OCI-LY7 (cell line): Measurements from ENCODE around the gene ANKRD13B. TPM values are rescaled to one million over a fixed set of nuclear protein-coding genes. Genes with fewer than 3 reads are reported as not detected.

Experiments used
- BruUV-seq: library from RNA; stranded (reverse); fragments of 400-500 nt; replicated peaks from 2 replicates; lab custom pipeline; 2021; lab: Mats Ljungman, UMichigan
- CTCF ChIA-PET: fragments of 300-600 bp; sonication (Branson Sonifier 250); formaldehyde crosslinking; loops from one replicate; lab custom pipeline; 2022; ENCODE audit warnings: antibody characterized with exemption; ENCODE audit not compliant: unreplicated experiment; lab: Charles Lee
- POLR2A ChIA-PET: fragments of 300-600 bp; sonication (Branson Sonifier 250); formaldehyde crosslinking; loops from one replicate; lab custom pipeline; 2022; ENCODE audit warnings: antibody characterized with exemption; lab: Charles Lee
- DNase-seq: peaks from one replicate; pipeline ENCODE4 v3.0.0-alpha.2; 2015; ENCODE audit warnings: low spot score
- H2AFZ ChIP-seq: fragments of 200-600 bp; sonication (generic), shearing (Covaris generic); 2 replicates; pipeline ENCODE4 v1.6.1; 2014; ENCODE audit warnings: mild to moderate bottlenecking, antibody characterized with exemption, low read length, moderate library complexity
- H3K27ac ChIP-seq: fragments of 200-600 bp; sonication (generic); 2 replicates; pipeline ENCODE4 v1.5.1; 2014; ENCODE audit warnings: mixed run types, low read depth, mild to moderate bottlenecking, moderate library complexity, low read length, inconsistent platforms; ENCODE audit not compliant: poor library complexity, severe bottlenecking
- H3K36me3 ChIP-seq: fragments of 200-600 bp; sonication (generic); 2 replicates; pipeline ENCODE4 v1.6.1; 2014; ENCODE audit warnings: mild to moderate bottlenecking, antibody characterized with exemption, low read length, moderate library complexity, mixed read lengths; ENCODE audit not compliant: insufficient read depth
- H3K4me1 ChIP-seq: fragments of 200-600 bp; sonication (generic); 2 replicates; pipeline ENCODE4 v1.5.1; 2014; ENCODE audit warnings: mild to moderate bottlenecking, low read length; ENCODE audit not compliant: insufficient read depth, poor library complexity, severe bottlenecking
- H3K4me2 ChIP-seq: fragments of 200-600 bp; sonication (generic); 2 replicates; pipeline ENCODE4 v1.6.1; 2014; ENCODE audit warnings: mild to moderate bottlenecking, low read length
- H3K4me3 ChIP-seq: fragments of 200-600 bp; sonication (generic); 2 replicates; pipeline ENCODE4 v1.5.1; 2014; ENCODE audit warnings: mild to moderate bottlenecking, low read depth, low read length; ENCODE audit not compliant: poor library complexity, severe bottlenecking
- H3K79me2 ChIP-seq: fragments of 200-600 bp; sonication (generic); 2 replicates; pipeline ENCODE4 v1.6.1; 2016; ENCODE audit warnings: low read depth, mild to moderate bottlenecking, low read length, moderate library complexity, mixed read lengths; ENCODE audit not compliant: insufficient read depth
- H3K9me2 ChIP-seq: fragments of 200-600 bp; sonication (generic); 2 replicates; pipeline ENCODE4 v1.6.1; 2016; ENCODE audit warnings: mild to moderate bottlenecking, low read length, mixed read lengths; ENCODE audit not compliant: insufficient read depth
- H3K9me3 ChIP-seq: fragments of 200-600 bp; sonication (generic); 2 replicates; pipeline ENCODE4 v1.6.1; 2014; ENCODE audit warnings: mild to moderate bottlenecking, mixed run types, low read length, mixed read lengths
- H4K20me1 ChIP-seq: fragments of 200-600 bp; sonication (generic); 2 replicates; pipeline ENCODE4 v1.6.1; 2014; ENCODE audit warnings: mild to moderate bottlenecking, antibody characterized with exemption, low read length, moderate library complexity, mixed read lengths; ENCODE audit not compliant: insufficient read depth
- EZH2phosphoT487 ChIP-seq: fragments of 200-600 bp; sonication (generic); IDR thresholded peaks from 2 replicates; pipeline ENCODE4 v1.6.1; 2018; ENCODE audit warnings: low read depth, borderline replicate concordance, mild to moderate bottlenecking, mixed run types, antibody characterized with exemption, low read length, moderate library complexity, mixed read lengths
- intact Hi-C: fragments of 100-400 bp; cut with micrococcal nuclease; formaldehyde crosslinking; loops from one replicate; pipeline ENCODE4 v1.10.0; 2022; ENCODE audit not compliant: unreplicated experiment
- total RNA-seq, 2 experiments: library from RNA; depleted of rRNA in 1 of 2; stranded (reverse); fragments of >200 nt in 1 of 2; shearing (Covaris generic) in 1 of 2; gene quantifications; 2 replicates each; pipeline ENCODE4 v1.2.3, GENCODE V29; 2014 to 2022
- TF ChIP-seq, protein P1 (sequence below): fragments of 200-600 bp; sonication (generic); conservative IDR thresholded peaks from 2 replicates; pipeline ENCODE4 v1.5.1; 2014; ENCODE audit warnings: mild to moderate bottlenecking, antibody characterized with exemption, low read length, moderate library complexity, mixed read lengths

ANKRD13B gene
- total RNA-seq, 2 experiments from 2014 or later: 22.8 to 30.5 TPM

DNA sequence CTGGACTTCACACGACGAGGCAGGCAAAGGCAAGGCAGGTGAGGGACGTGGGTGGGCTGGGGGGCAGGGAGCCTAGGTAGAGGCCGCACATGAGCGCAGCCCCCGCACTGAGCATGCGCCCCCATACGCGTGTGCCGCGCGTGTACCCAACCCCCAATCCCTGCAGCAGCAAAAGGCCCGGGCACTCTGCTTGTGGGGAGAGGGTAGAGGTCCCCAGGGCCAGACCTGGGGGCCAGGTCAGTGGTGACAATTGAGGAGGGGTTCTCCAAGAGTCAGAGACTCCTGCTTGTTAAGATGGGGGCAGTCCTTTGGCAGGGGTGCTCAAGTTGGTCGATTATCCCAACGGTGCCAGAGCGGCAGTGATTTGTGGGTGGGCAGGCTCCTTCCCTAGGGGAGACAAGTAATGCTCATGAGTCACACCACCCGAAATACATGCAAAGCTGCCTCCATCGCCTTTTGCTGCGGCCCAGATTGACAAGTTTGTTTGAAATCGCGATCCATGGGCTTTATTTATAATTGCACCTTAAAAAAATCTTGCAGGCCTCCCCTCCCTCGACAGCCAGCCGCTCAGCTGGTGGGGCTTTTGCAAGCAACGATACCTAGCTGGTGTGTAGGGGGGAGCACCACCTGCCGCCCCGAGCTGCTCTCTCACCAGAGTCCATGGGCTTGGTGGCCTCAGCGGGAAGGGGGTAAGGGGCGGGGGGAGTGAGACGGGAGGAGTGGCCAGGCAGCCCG is 2.4 kb upstream of the ANKRD13B start:
- CTCF ChIA-PET: interaction anchor here (0.7 kb wide), 1 partner anchor 22 kb away, joined by 10 read pairs; no protein-coding TSS in a partner anchor
- peak overlapping the region; percentile 99 for H3K4me2 ChIP-seq
- no peaks in the 10 kb centered on the region for H3K9me2 ChIP-seq
- intact Hi-C loops: loop anchor here (1.0 kb wide), 3 partner anchors 10 to 296 kb away; partner anchors contain the start of genes NUFIP2 and TP53I13
- peaks cover 60% of the 10 kb centered on the region for H3K4me1 ChIP-seq
- peaks cover 17% of the 10 kb centered on the region; the same call in 1 of the 2 replicates for H4K20me1 ChIP-seq
- DNase-seq: peak; percentile 50
- no peaks in the 10 kb centered on the region for H3K36me3 ChIP-seq
- TF ChIP-seq, protein P1, sequence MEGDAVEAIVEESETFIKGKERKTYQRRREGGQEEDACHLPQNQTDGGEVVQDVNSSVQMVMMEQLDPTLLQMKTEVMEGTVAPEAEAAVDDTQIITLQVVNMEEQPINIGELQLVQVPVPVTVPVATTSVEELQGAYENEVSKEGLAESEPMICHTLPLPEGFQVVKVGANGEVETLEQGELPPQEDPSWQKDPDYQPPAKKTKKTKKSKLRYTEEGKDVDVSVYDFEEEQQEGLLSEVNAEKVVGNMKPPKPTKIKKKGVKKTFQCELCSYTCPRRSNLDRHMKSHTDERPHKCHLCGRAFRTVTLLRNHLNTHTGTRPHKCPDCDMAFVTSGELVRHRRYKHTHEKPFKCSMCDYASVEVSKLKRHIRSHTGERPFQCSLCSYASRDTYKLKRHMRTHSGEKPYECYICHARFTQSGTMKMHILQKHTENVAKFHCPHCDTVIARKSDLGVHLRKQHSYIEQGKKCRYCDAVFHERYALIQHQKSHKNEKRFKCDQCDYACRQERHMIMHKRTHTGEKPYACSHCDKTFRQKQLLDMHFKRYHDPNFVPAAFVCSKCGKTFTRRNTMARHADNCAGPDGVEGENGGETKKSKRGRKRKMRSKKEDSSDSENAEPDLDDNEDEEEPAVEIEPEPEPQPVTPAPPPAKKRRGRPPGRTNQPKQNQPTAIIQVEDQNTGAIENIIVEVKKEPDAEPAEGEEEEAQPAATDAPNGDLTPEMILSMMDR: 0 out of 2 replicates have a peak, but pooled peaks have one; percentile 2
- no peak for TF ChIP-seq EZH2phosphoT487
- peak overlapping the region; percentile 79 for H3K4me3 ChIP-seq
- H3K27ac ChIP-seq: peak overlapping the region; percentile 61
- POLR2A ChIA-PET: interaction anchor here (0.6 to 0.7 kb wide), 3 partner anchors 19 to 1160 kb away, joined by 3 read pairs; no protein-coding TSS in a partner anchor
- BruUV-seq: no TSS peak
- H3K9me3 ChIP-seq: no peaks in the 10 kb centered on the region
- peak overlapping the region; percentile 87 for H2AFZ ChIP-seq
- H3K79me2 ChIP-seq: peaks cover 36% of the 10 kb centered on the region

DNA sequence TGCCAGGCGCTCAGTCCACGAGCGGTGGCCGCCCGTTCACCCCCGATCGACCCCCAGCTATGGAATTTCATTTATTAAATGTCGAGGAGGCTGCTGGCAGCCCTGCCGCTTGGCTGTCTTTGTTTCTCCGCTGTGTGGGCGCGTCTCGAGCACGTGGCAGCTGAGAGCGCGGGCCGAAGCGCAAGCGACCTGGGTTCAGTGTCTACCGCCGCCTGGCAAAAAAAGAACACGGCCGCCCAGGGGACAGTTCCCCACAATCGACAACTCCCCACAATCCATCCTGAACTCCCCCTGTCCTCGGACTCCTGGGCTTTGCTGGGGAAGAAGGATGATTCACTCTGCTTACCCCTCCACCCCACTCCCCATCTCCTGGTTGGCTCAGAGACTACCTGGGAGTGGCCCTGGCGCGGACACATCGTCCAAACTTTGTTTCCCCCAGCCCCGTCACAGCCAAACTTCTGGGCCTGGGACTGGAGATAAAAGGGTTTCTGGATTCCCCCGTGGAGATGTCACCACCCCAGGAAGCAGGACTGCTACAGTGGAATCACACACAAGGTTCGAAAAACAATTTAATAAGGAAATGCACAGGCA is 1.7 kb upstream of the ANKRD13B start:
- no peaks in the 10 kb centered on the region for H3K36me3 ChIP-seq
- POLR2A ChIA-PET: interaction anchor here (0.6 to 1.9 kb wide), 6 partner anchors 8 to 1160 kb away, joined by 3 to 8 read pairs (median 3); no protein-coding TSS in a partner anchor
- H3K4me3 ChIP-seq: peak overlapping the region; percentile 79
- peaks cover 32% of the 10 kb centered on the region for H3K79me2 ChIP-seq
- peaks cover 17% of the 10 kb centered on the region; the same call in 1 of the 2 replicates for H4K20me1 ChIP-seq
- H3K9me2 ChIP-seq: no peaks in the 10 kb centered on the region
- intact Hi-C loops: loop anchor here (1.0 kb wide), 1 partner anchor 11 kb away; no protein-coding TSS in a partner anchor
- DNase-seq: peak; percentile 37
- CTCF ChIA-PET: interaction anchor here (0.7 to 1.7 kb wide), 2 partner anchors 22 to 221 kb away, joined by 10 to 12 read pairs; no protein-coding TSS in a partner anchor
- no TSS peak for BruUV-seq
- peaks cover 56% of the 10 kb centered on the region for H3K4me1 ChIP-seq
- peak overlapping the region; percentile 61 for H3K27ac ChIP-seq
- no peak for TF ChIP-seq EZH2phosphoT487
- TF ChIP-seq, protein P1: no peak
- H3K4me2 ChIP-seq: peak overlapping the region; percentile 99
- H3K9me3 ChIP-seq: no peaks in the 10 kb centered on the region
- H2AFZ ChIP-seq: peak overlapping the region; percentile 87
